SK-N-DZ (cell line): Measurements from ENCODE around the gene ADAMTS19.

Experiments used
- DNase-seq: peaks from one replicate; pipeline ENCODE4 v3.0.0-alpha.2; 2015; ENCODE audit warnings: low spot score

Gene ADAMTS19

DNA sequence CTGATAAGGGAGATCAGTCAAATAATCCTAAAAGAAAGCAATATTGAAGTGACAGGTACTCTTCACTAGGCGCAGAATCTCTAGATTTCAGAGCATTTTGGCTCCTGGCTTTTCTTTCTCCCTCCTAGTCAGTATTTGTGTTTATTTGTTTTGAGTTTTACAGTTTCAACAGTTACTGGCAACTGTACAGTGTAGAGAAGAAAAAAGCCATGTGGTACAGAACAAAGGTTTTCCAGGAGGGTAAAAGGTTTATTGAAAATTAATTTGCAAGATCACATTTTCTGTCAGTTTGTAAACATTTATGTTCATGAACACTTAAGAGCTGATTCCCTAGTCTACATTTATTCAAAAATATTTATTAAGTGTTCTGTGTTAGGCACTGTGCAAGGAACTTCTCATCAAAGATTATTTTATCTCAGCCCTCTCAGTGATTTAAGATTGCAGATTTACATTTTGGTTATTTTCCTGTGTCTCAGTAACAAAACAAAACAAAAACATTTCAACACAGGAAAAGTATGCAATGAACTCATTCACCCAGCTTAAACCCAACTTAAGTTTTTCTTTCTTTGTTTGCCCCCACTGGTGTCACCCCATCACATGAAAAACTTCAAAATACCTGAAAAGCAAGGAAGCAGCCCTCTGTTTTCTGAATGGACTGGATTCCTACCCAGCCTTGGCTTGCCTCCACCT, 300.7 kb downstream of the ADAMTS19 start:
- DNase-seq: no peak

DNA sequence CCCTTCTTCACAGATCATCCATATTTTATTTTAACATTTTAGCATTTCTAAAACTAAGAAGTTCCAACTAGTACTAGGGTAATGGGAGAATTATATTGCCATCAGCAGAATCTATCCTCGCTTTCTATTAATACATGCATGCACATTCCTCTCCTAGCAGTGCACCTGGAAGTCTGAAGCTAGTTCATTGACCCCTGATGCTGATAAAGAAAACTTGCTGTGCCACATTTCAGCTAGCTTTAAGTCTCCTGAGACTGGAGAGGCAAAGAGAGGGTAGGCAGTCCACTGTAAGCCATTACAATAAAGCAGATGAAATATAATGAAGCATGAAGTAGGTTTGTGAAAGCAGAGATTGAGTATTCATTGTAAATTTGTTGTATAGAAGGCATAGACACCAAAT, 303.6 kb downstream of the ADAMTS19 start:
- no peak for DNase-seq

DNA sequence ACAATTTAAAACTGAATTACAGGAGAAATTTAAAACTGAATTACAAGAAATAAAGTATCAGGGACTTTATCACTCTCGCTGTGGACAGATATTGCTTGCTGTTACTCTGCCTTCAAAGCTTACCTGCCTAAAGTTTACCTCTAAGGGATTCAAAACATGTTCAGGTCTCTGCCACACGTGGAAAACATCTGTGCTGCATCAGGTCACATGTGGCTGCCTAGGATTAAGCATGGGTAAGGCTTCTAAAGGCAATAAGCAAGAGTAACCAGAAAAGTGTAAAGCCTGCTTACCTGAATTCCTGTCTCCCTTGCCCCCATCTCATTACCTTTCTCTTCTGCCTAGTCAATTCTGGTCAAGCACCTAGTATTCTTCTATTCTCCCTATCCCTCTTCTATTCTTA, 306.7 kb downstream of the ADAMTS19 start:
- DNase-seq: no peak

DNA sequence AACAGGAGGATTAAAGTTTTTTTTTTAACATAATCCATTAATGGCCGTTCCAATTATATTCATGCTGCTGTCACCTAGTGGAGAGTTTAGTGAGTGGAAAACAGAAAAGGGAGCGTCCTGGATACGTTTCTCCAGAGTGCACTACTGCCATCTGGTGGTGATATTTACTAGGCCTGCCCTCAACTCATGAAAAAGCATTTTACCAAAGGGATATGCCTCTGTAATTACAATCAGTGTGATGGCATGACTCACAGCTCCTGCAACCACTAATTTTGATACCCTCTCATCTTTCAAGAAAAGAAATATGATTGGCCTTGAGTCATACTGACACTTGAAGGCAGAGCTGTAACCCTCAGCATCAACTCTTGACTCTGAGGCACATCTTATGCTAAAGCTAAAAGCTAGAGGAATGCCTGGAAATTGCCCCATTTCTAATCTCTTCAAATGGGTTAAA, 307.9 kb downstream of the ADAMTS19 start:
- peak; percentile 87 for DNase-seq

DNA sequence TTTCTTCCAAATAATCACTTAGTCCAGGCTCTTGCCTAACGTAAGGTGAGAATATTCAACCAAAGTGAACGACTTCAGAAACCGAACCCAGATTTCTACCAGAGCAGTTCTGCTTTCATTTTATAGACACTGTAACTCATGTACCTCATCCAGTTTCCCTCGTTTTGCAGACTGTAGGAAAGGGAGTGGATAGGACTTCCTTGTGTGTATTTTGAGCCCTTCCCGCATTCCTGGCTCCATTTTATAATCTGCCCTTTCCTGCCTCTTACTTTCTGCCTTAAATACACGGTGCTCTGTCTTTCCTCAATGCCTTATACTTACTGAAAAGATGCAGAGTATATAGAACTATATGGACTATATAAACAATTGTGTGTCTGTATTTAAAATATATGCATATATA, 308.6 kb downstream of the ADAMTS19 start:
- peak; percentile 12 for DNase-seq

DNA sequence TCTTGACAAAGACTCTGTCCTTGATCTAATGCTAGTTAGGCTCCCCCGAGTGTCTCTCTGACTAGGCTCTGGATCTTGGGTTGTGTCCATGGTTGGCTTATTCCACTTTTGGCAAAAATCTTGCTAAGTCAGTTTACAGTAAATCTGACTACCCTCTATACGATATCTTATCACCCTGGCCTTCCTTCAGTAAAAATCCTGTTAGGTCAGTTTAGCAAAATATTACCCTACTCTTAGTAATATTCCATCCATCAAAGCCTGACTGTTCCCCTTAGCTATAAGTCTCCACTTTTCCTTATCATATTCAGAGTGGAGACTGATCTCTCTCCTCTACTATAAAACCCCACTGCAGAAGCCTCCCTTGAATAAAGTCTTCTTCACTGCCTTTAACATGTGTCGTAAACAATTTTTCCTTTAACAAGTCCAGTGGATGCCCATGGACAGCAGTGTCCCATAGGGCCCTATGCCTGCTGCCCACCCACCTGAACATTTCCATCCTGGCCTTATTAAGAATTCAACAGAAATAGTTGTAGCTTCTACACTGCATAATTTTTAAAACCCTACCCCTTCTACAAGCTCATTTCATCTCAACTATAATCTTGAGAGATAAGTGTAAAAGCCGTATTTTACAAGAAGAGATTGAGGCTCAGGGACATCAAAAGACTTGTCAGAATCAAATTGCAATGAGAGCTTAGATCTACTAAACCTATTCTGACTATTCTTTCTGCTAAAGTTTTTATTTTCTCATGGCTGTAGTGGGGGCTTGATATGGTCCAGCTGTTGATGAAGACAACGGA, 310.1 kb downstream of the ADAMTS19 start:
- no peak for DNase-seq

DNA sequence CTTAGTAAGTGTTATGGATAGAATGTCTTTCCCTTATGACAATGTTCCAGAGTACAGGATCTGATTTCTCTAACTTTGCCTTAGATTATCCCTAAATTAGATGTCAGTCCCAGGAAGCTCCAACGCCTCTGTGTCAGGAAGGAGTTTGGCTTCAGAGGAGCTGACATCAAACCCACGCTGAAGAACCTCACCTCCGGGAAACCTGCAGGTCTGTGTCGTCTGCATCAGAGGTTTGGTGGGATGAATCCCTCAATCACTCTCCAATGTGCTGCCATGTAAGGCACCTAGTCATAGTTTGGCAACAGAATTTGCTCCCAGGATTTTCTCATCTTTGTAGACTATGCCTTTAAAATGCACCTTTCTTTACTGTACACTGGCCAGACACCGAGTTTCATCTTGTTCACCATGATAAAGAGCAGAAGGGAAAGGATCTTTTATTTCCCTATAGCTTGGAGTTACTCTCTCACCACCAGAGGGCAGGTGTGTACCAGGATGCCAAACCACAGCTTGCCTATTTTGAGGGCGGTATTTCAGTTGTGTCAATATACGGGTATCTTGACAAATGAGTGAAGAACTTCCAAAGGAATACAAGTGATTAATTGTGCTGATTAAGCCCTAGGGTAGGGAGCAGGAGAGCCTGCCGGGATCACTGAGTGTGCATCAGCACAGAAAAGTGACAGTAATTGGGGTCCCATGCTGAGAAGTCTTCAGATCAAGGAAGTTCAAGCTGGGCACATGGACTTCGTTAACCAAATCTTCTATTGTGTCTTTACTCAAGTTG, 311.1 kb downstream of the ADAMTS19 start:
- peak; percentile 72 for DNase-seq

DNA sequence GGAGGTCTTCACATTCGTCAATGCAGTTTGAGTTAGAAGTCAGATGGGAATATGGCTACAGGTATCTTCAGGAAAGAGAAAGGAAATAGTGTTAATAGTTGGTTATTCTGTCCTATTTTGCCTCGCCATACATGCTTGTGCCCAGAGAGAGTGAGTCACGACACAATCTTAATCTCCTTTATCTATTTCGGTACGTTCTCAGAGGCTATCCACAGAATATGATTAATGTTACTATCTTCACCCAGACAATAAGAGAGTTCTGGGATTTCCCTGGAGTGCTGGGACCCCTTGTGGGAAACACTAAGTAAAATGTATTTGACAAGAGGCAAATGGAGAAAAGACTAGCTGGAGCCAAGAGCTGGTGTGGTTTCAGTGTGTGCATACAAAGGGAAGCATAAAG, 313.3 kb downstream of the ADAMTS19 start:
- no peak for DNase-seq

DNA sequence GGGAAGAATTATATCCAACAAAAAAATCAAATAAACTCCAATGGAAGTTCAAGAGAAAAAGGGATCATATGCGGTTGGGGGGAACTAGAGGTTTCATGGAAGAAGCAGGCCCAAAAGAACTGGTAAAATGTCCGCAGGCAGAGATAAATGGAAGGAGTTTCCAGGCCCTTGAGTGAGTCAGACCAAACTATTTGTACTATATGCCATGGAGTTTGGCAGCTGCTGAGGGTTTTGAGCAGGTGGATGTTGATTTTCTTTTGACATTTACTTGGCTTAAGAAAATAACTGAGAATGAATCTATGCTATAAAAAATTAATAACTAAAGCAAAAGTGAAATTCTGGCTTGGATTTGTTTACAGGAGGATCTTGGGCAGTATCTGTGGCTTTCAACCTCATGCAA, 321.5 kb downstream of the ADAMTS19 start:
- DNase-seq: no peak
